ENCODE results near the gene ARIH2. TPM values are rescaled to one million over a fixed set of nuclear protein-coding genes. Genes with fewer than 3 reads are reported as not detected.
A peak's percentile ranks its signal among the peaks of the same experiment; 100 is the strongest.
"Not testable (repeated sequence)": the region's sequence is repeated elsewhere in the genome, so short reads cannot be mapped to it uniquely, and the experiment has no call there.

The ARIH2 gene
- total RNA-seq, 2 experiments from 2014 or later, result 91.0 to 95.0 TPM

DNA sequence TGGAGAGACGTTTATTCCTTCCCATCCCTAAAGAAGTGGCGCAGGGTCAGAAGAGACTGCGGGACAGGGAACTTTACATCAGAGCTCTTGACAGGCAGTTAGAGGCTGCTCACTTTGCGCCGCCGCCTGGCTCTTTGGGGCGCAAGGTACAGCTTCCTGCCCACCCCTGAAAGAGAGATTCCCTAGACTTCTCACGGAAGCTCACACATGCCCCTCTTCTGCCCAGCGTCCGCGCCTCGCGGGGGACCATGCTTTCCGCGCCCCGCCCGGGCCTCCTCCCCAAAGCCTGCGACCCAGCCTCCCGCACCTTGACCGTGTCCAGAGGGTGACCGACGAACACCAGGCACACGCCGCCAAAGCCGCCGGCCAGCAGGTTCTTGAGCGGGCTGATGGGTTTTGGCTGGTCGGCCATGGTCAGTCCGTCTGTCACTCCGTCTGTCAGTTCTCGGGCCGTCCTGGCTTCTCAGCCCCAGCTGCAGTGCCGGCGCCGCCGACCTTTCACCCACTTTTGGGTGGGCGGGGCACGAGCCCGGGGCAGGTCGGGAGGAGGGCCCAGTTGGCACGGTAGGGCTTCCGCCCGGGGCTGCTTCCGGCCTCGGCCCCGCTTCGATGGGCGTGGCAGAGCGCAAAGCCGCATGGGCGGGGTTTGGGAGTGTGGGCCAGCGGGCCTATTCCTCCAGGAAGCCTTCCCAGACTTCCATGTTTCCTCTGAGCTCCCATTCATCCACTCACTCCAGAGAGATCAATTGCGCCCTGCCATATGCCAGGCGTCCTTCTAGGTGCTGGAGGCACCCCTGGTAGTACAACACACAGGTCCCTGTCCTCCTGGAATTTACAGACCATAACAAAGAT is 20.0 kb upstream of the ARIH2 start, which contains the start of gene SLC25A20:
SLC25A20 (minus strand) TSS at position 500 of the 852 bp plus-strand sequence; CDS start at position 412, 88 bp downstream.
- CTCF ChIA-PET, result interaction anchor here (0.8 to 1.7 kb wide), 6 partner anchors 21 to 89 kb away, joined by 3 to 11 read pairs (median 3); partner anchors contain the start of gene ARIH2
- peaks cover 55% of the 10 kb centered on the region for H3K4me1 Mint-ChIP-seq

DNA sequence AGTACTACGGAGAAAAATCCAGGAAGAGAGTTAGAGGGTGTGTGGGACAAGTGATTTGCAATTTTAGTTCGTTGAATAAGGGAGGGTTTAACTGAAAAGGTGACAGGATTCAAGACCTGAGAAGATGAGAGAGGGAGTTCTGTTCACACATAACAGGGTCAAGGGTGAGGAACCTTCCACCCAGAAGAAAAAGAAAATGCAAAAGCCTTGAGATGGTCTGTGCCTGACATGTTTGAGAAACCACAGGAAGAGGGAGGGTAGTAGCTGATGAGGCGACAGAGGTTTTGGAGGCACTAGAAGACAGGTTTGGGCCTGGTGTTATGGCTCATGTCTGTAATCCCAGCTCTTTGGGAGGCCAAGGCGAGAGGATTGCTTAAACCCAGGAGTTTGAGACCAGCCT is 19.4 kb upstream of the ARIH2 start:
- peak overlapping the region; percentile 97 for H3K27ac Mint-ChIP-seq
- ChIA-PET POLR2A (no interaction called here), CTCF (interaction anchor here (0.7 to 1.7 kb wide), 5 partner anchors 12 to 44 kb away, joined by 3 to 11 read pairs (median 3); partner anchors contain the start of gene ARIH2)
- DNase-seq, result peak; percentile 59
- H3K9me3 Mint-ChIP-seq, result no peaks in the 10 kb centered on the region
- H3K27me3 Mint-ChIP-seq, result no peaks in the 10 kb centered on the region
- peak overlapping the region; percentile 97 for H3K4me3 Mint-ChIP-seq
- H3K4me1 Mint-ChIP-seq, result peaks cover 59% of the 10 kb centered on the region
- peaks cover 8% of the 10 kb centered on the region for H3K36me3 Mint-ChIP-seq (ENCODE audit: low read depth)

More for the DNA sequence above, 20.0 kb upstream of the ARIH2 start, which contains the start of gene SLC25A20:
- no peaks in the 10 kb centered on the region for H3K27me3 Mint-ChIP-seq
- H3K9me3 Mint-ChIP-seq, result no peaks in the 10 kb centered on the region
- H3K4me3 Mint-ChIP-seq, result peak within 1 kb of the TSS; percentile 97
- POLR2A ChIA-PET, result interaction anchor here (1.0 to 1.5 kb wide), 2 partner anchors 17 to 51 kb away, joined by 3 to 4 read pairs; partner anchors contain the start of gene PRKAR2A
- peak; percentile 94 for DNase-seq
- peaks cover 8% of the 10 kb centered on the region for H3K36me3 Mint-ChIP-seq (ENCODE audit: low read depth)
- peak within 1 kb of the TSS; percentile 97 for H3K27ac Mint-ChIP-seq

DNA sequence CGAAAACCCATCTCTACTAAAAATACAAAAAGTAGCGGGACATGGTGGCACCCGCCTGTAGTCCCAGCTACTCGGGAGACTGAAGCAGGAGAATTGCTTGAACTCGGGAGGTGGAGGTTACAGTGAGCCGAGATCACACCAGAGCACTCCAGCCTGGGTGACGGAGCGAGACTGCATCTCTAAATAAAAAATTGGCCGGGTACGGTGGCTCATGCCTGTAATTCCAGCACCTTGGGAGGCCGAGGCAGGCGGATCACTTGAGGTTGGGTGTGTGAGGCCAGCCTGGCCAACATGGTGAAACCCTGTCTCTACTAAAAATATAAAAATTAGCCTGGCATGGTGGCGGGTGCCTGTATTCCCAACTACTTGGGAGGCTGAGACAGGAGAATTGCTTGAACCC is 11.6 kb upstream of the ARIH2 start:
- CTCF ChIA-PET, result interaction anchor here (3.3 kb wide), 1 partner anchor 11 kb away, joined by 14 read pairs; the partner anchor contains the start of gene ARIH2
- H3K9me3 Mint-ChIP-seq, POLR2A ChIA-PET: not testable (repeated sequence)

DNA sequence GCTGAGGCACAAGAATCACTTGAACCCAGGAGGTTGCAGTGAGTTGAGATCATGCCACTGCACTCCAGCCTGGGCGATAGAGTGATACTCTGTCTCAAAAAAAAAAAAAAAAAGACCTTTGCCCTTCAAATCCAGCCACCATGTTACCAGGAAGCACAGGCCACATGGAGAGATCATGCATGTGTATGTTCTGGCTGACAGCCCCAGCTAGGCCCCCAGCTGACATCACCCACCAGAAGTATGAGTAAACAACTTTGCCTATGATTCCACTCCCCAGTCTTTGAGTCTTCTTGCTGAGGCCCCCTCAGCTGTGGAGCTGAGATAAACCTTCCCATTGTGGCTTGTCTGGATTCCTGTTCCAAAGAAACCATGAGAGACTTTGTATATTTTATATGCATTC is 3.3 kb upstream of the ARIH2 start:
- ChIA-PET POLR2A (interaction anchor here (1.0 kb wide), 1 partner anchor 17 kb away, joined by 4 read pairs; no protein-coding TSS in a partner anchor), CTCF (interaction anchor here (1.1 kb wide), 2 partner anchors 12 to 18 kb away, joined by 3 to 5 read pairs; no protein-coding TSS in a partner anchor)
- Mint-ChIP-seq H3K36me3 (ENCODE audit: low read depth) (peaks cover 8% of the 10 kb centered on the region), H3K9me3 (no peaks in the 10 kb centered on the region), H3K27ac (no peak overlapping the region), H3K4me3 (no peak overlapping the region), H3K27me3 (no peaks in the 10 kb centered on the region), H3K4me1 (peaks cover 18% of the 10 kb centered on the region)
- DNase-seq, result no peak

More for the DNA sequence above, 11.6 kb upstream of the ARIH2 start:
- H3K4me1 Mint-ChIP-seq, result peaks cover 21% of the 10 kb centered on the region
- not testable (repeated sequence) for DNase-seq; H3K36me3 Mint-ChIP-seq (ENCODE audit: low read depth); H3K27ac Mint-ChIP-seq; H3K4me3 Mint-ChIP-seq; H3K27me3 Mint-ChIP-seq

DNA sequence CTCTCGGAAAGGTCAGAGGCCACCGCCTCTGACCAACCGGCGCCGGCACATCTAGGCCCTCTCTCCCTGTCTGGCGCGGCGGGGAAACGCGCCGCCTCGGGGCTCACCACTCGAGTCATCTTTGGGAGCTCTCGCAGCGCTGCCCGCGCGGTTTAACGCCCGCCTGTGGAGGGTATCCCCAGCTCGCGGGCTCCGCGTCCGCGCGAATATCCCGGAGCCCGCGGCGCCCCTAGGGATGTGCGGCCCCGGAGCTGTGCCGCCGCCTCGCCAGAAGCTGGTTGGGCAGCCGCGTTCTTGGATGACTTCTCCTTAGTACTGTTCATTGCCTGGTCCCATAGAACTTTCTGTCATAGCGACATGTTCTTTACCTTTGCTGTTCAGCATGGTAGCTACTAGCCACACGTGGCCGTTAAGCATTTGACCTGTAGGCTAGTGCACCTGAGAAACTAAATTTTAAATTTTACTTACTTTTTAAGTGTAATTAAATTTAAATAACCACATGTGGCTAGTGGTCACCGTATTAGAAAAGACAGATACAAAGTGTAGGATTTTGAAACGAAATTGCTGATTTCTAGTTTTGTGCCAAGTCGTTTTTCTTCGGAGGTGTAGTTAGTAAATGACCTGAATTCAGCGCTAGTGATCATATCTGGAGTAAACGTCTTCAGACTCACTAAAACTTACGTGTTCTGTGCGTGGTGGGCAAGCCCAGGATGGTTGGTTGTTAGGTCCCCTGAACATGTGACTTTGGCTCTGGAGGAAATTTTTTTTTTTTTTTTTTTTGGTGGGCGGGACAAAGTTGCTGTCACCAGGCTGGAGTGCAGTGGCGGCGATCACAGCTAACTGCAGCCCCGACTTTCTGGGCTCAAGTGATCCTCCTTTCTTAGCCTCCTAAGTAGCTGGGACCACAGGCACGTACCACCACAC is 835 bp downstream of the ARIH2 start:
- POLR2A ChIA-PET, result interaction anchor here (0.7 to 1.0 kb wide), 4 partner anchors 9 to 68 kb away, joined by 3 to 4 read pairs (median 4); no protein-coding TSS in a partner anchor
- H3K9me3 Mint-ChIP-seq, result no peaks in the 10 kb centered on the region
- no peaks in the 10 kb centered on the region for H3K27me3 Mint-ChIP-seq
- H3K27ac Mint-ChIP-seq, result peak overlapping the region; percentile 100
- peak; percentile 61 for DNase-seq
- CTCF ChIA-PET, result interaction anchor here (0.5 to 2.9 kb wide), 20 partner anchors 9 to 676 kb away, joined by 3 to 14 read pairs (median 4); partner anchors contain the start of genes NDUFAF3, QRICH1 and SLC25A20
- H3K4me1 Mint-ChIP-seq, result peaks cover 27% of the 10 kb centered on the region
- peaks cover 14% of the 10 kb centered on the region for H3K36me3 Mint-ChIP-seq (ENCODE audit: low read depth)
- H3K4me3 Mint-ChIP-seq, result peak overlapping the region; percentile 90

DNA sequence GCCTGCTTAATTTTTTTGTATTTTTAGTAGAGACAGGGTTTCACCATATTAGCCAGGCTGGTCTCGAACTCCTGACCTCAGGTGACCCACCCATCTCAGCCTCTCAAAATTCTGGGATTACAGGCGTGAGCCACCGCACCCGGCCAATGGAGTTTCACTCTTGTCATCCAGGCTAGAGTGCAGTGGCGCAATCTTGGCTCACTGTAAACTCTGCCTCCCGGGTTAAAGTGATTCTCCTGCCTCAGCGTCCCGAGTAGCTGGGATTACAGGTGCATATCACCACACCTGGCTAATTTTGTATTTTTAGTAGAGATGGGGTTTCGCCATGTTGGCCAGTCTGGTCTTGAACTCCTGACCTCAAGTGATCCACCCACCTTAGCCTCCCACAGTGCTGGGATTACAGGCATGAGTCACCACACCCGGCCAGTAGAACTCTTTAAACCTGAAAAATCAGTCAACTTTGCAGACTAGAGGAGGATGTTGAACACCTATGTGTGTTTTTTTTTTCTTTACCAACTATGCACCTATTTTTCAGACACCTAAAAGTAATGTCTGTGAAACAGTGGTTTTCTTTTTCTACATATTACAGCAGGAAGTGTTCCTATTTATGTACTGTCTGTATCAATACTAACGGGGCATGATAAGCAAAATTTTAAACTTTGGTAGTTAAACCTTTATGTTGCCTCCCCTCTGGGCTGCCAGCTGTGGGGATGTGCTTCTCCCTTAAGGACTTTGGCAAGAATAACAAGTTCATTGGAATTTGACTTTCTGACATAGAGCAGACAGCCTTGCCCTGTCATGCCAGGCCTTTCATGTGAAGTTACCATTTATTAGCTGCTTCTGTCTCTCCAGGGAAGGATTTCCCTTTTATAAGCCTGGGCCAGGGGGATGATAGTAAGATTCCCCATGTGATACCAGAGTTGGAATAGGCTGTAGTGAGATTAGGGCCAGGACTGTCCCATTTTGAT is 8.1 kb downstream of the ARIH2 start:
- no peak for DNase-seq
- no peak overlapping the region for H3K4me3 Mint-ChIP-seq
- CTCF ChIA-PET, result interaction anchor here (1.1 kb wide), 1 partner anchor 29 kb away, joined by 3 read pairs; no protein-coding TSS in a partner anchor
- POLR2A ChIA-PET, result no interaction called here
- H3K27ac Mint-ChIP-seq, result peak overlapping the region; percentile 37
- H3K36me3 Mint-ChIP-seq (ENCODE audit: low read depth), result peaks cover 52% of the 10 kb centered on the region
- H3K9me3 Mint-ChIP-seq, result no peaks in the 10 kb centered on the region
- no peaks in the 10 kb centered on the region for H3K27me3 Mint-ChIP-seq
- H3K4me1 Mint-ChIP-seq, result peaks cover 60% of the 10 kb centered on the region

DNA sequence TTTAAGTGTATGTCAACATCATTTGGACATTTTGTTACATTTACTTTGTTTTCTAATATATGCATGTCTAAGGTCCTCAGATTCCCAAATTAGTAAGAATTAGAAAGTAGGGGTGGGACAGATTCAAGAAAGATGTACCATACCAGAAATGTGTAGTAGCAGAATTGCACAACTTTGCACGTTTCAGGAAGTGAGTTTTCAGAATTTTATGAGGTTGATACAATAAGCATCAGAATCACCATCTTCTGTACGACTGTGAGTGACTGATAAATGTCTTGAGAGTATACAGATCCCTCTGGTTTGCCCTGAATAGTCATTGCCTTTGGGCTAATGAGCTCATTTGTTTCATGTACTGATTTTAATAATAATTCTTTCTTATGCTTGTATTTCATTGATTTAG is 9.3 kb downstream of the ARIH2 start:
- Mint-ChIP-seq H3K4me1 (peaks cover 63% of the 10 kb centered on the region), H3K4me3 (no peak overlapping the region), H3K27ac (peak overlapping the region; percentile 74), H3K27me3 (no peaks in the 10 kb centered on the region), H3K36me3 (ENCODE audit: low read depth) (peaks cover 56% of the 10 kb centered on the region), H3K9me3 (no peaks in the 10 kb centered on the region)
- POLR2A ChIA-PET, result interaction anchor here (0.6 kb wide), 1 partner anchor 8 kb away, joined by 4 read pairs; no protein-coding TSS in a partner anchor
- CTCF ChIA-PET, result interaction anchor here (0.5 to 1.0 kb wide), 4 partner anchors 9 to 1541 kb away, joined by 3 read pairs; partner anchors contain the start of gene SLC25A20
- no peak for DNase-seq

DNA sequence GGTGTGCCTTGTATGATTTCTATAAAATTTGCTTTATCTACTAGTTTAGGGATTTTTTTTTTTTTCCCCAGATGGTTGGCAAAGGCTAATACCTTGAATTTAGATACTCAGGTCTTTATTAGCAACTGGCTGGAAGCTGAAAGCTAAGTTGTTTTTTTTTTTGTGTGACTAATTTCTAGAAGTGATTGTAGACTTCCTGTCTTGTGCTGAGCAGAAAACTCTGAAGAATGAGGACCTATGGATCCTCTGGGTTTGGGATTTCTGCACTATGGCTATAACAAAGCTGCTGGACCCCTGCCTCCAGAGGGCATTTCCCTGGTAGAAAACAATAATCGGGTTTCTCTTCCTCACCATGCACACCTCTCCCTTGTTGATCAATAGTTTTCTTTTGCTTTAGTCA is 10.0 kb downstream of the ARIH2 start:
- no peaks in the 10 kb centered on the region for H3K9me3 Mint-ChIP-seq
- ChIA-PET CTCF (interaction anchor here (0.6 to 2.0 kb wide), 5 partner anchors 9 to 1541 kb away, joined by 3 to 10 read pairs (median 3); partner anchors contain the start of gene ARIH2), POLR2A (no interaction called here)
- peaks cover 63% of the 10 kb centered on the region for H3K4me1 Mint-ChIP-seq
- no peaks in the 10 kb centered on the region for H3K27me3 Mint-ChIP-seq
- DNase-seq, result no peak
- peaks cover 60% of the 10 kb centered on the region for H3K36me3 Mint-ChIP-seq (ENCODE audit: low read depth)
- peak overlapping the region; percentile 4 for H3K4me3 Mint-ChIP-seq
- H3K27ac Mint-ChIP-seq, result peak overlapping the region; percentile 74

DNA sequence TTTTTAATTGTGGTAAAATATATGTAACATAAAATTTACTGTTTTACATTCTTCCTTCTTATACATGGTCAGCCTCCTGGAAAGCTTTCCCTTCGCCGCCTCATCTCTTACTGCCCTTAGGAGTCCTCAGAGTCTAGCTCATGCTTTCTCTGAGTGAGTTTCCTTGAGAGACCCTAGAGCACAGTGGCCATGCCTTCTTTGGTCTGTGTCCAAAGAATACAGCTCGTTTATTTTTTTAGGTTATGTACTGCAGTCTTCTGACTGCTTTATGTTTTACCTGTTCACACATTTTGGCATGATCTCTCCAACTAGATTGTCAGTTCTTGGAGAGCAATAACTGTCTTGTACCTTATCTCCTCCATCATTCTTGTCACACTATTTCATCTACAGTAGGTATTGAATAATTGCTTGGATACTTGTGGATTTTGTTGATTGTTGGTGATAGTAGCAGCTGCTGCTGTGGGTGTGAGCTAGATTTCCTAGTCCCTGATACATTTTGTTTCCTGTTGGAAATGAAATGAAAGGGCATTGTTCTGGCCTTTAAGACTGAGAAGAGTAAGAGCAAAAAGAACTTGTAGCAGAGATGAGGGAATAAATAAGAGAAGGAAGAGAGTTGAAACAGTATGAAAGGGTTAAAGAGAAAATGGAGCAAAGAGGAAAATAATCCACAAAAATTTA is 10.9 kb downstream of the ARIH2 start:
- Mint-ChIP-seq H3K4me3 (no peak overlapping the region), H3K36me3 (ENCODE audit: low read depth) (peaks cover 68% of the 10 kb centered on the region), H3K4me1 (peaks cover 69% of the 10 kb centered on the region), H3K27me3 (no peaks in the 10 kb centered on the region), H3K9me3 (no peaks in the 10 kb centered on the region), H3K27ac (peak overlapping the region; percentile 79)
- POLR2A ChIA-PET, result no interaction called here
- CTCF ChIA-PET, result interaction anchor here (0.5 to 2.0 kb wide), 4 partner anchors 10 to 149 kb away, joined by 3 to 10 read pairs (median 4); partner anchors contain the start of gene ARIH2
- no peak for DNase-seq

DNA sequence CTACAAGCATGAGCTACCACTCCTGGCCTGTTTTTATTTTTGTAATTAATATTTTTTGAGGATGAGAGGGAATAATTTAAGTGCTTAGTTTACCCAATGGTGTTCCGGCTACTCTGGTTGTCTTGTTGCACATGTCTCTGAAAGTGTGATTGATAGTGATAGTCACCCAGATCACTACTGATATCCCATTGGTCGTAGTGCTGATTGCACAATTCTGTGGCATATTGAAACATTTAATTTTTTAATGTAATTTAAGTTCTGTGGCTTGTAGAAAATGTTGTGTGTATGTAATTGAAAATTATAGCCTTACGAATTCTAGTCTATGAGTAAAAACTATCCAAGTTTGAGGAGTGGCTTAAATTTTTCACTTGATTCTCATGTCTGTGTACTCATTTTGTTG is 11.9 kb downstream of the ARIH2 start:
- H3K4me1 Mint-ChIP-seq, result peaks cover 72% of the 10 kb centered on the region
- peaks cover 77% of the 10 kb centered on the region for H3K36me3 Mint-ChIP-seq (ENCODE audit: low read depth)
- H3K4me3 Mint-ChIP-seq, result no peak overlapping the region
- ChIA-PET CTCF (interaction anchor here (0.9 to 2.0 kb wide), 3 partner anchors 11 to 38 kb away, joined by 3 to 10 read pairs (median 3); partner anchors contain the start of gene ARIH2), POLR2A (interaction anchor here (1.7 kb wide), 1 partner anchor 12 kb away, joined by 3 read pairs; the partner anchor contains the start of gene ARIH2)
- no peak for DNase-seq
- no peaks in the 10 kb centered on the region for H3K9me3 Mint-ChIP-seq
- H3K27me3 Mint-ChIP-seq, result no peaks in the 10 kb centered on the region
- H3K27ac Mint-ChIP-seq, result no peak overlapping the region
